GM18502 (cell line): ENCODE measurements around the gene LDLRAD4.

Source experiments
- ATAC-seq: cut with Tn5 transposase; IDR thresholded peaks from one replicate; pipeline ENCODE4 v1.9.1; 2021; ENCODE audit warnings: mild to moderate bottlenecking; ENCODE audit not compliant: unreplicated experiment, poor library complexity

LDLRAD4 gene

GRCh38 chr18:13199169-13199568 is 19.4 kb upstream of the LDLRAD4 start:
- ATAC-seq, result no peak

GRCh38 chr18:13201292-13201691 is 17.3 kb upstream of the LDLRAD4 start:
- no peak for ATAC-seq

- no peak for ATAC-seq
Observed at GRCh38 chr18:13202571-13202970, 16.0 kb upstream of the LDLRAD4 start.

DNA sequence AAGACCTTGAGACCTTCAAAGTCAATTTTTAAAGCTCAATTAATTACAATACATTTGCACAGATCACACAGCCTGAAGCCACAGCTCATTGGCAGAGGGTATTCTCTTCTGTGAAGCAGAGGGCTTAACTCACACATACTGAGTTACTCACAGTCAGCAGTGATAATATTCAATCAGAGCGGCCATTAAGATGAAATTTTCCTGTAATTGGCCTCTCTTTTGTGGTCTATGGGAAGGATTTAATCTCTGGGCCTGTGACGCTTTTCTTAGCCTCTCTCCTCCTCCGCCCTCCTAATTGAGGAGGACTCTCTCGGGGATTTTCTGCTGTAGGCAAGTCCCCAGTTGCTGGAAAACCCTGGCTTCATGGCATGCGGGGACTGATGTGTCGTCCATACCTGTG is 12.3 kb upstream of the LDLRAD4 start:
- ATAC-seq, result no peak

DNA sequence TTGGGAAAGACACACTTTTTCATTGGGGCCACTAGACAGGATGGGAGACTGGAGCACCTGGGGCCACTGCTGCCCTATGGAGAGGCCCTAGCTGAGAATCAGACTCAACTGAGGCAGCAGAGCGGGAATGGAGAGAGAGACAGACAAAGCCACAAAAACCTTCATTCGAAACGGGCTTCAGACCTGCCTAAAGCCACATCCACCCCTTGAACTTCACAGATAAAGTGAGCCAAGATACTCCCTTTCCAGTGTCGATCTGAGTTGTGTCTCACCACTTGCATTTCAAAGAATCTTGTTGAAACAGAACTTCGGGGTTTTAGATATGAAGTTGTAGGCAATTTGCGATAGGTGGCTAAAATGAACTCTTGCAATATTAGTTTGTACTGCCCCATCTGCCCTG is 11.3 kb upstream of the LDLRAD4 start:
- ATAC-seq, result no peak

DNA sequence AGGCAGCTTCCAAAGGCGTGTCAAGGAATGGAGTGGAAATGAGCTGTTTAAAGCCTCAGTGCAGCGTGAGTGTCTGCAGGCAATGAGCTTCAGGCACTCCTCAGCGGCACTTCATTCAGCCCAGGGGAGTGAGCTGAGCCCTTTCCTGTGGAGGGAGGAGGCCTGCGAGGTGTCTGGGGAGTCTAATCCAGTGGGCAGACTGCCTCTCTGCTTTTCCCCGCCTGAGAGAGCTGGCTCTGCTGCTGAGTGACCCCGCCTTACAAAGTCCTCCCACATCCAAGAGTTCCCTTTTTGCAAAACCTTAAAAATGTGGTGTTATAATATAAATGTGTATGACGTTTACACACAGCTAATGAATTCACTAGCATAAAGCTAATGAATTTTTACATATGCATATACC is 7.0 kb upstream of the LDLRAD4 start:
- ATAC-seq, result no peak

- no peak for ATAC-seq
Observed at GRCh38 chr18:13213036-13213795, 5.3 kb upstream of the LDLRAD4 start.

DNA sequence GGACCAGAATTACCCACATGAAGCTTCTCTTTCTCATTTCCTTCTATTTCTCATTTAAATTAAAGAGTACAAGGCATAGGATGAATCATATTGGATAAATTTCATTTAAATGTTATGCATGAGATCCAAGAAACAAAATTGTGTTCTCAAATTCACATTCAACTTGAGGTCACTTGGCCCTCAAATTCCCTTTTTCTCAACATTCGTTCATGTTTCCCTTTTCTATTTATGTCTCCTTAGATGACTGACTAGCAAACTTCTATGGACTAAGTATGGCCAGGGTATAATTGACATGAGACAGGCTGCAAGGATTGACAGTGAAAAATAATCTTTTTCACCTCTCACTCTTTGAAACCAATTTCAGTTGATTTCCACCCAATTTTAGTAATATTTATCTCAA is 4.0 kb upstream of the LDLRAD4 start:
- ATAC-seq, result no peak

GRCh38 chr18:13216092-13216582 is 2.4 kb upstream of the LDLRAD4 start:
- peak; percentile 54 for ATAC-seq

GRCh38 chr18:13216711-13217465 is 1.7 kb upstream of the LDLRAD4 start:
- peak; percentile 65 for ATAC-seq

DNA sequence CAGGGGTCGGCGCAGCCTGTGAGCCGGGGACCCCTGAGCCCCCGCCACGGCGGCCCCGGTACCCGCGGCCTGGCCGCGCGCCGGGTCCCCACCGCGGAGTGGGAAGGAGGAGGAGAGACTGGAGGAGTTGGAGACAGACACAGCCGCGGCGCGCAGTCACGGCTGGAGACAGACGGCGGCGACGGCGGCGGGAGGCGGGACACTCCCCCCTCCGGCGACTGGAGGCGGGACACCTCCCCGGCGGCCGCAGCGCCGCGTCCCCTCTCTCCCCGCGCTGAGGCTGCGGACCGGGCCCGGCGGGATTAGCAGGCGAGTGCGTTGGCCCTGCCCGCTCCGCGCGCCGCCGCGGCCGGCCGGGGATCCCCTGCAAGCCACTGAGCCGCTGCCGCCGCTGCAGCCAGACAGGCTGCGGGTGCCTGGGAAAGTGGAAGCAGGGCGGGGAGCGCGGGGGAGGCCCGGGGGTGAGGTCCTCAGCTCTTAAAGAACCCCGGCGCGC is 1.0 kb upstream of the LDLRAD4 start:
- ATAC-seq, result peak; percentile 48

DNA sequence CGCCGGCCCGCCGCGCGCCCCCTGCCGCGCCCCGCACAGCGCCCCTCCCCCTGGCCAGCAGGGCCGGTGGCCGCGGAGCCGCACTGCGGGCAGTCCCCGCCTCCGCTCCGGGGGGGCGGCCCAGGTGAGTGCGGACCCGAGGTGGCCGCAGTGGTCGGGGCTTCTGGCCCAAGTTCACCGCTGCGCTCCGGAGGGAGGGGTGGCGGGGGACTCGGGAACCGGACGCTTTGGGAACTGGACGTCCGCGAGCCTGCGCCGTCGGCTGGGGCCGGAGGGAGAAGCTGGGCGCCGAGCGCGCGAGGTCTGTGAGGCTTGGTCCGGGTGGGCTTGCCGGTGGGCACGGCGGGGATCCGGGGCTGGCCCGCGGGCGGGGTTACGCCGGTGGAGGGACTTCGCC is 591 bp upstream of the LDLRAD4 start:
- no peak for ATAC-seq

DNA sequence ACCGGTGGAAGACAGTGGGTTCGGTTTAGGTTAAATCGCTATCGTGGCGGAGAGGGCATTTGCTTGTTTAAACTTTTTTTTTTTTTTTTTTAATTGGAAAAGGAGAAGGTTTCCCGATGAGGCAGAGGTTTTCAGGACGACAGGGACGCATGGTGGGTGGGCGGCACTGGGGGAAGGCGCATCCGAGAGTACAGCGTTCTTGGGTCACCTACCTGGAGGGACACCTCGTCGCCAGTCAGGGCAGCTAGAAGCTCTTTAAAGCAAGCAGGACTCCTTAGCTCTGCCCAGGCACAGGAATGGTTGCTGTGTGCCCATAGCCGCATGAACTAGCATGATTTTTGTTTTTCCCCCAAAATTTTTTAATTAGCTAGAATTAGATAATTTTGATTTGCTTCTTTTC is 437 bp downstream of the LDLRAD4 start:
- no peak for ATAC-seq

DNA sequence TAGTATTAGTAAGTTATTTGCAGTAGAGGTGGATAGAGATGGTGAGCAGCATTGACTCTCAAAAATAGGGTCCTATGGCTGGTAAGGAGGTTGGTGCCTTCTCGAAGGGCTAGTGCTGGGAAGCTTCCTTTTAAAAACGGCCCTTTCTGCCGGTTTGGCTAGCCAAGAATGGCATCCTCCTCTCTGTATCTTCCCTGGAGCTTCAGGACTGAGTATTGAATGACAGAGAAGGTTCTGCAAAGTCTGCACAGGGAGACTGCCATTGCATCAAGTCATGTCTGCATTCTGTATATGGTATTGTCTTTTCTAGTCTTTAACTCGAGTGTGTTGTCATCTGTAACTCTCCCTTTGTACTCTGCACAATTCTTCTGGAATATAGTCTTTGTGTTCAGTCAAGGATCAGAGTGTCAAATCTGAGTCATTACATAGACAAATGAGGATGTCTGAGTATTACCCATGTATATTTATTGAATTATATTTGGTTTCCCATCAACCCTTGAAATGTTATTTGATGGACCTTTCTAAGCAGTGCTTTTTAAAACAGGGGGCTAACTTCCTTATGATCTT is 1.1 kb downstream of the LDLRAD4 start:
- no peak for ATAC-seq

GRCh38 chr18:13220361-13220991 is 1.9 kb downstream of the LDLRAD4 start:
- no peak for ATAC-seq

DNA sequence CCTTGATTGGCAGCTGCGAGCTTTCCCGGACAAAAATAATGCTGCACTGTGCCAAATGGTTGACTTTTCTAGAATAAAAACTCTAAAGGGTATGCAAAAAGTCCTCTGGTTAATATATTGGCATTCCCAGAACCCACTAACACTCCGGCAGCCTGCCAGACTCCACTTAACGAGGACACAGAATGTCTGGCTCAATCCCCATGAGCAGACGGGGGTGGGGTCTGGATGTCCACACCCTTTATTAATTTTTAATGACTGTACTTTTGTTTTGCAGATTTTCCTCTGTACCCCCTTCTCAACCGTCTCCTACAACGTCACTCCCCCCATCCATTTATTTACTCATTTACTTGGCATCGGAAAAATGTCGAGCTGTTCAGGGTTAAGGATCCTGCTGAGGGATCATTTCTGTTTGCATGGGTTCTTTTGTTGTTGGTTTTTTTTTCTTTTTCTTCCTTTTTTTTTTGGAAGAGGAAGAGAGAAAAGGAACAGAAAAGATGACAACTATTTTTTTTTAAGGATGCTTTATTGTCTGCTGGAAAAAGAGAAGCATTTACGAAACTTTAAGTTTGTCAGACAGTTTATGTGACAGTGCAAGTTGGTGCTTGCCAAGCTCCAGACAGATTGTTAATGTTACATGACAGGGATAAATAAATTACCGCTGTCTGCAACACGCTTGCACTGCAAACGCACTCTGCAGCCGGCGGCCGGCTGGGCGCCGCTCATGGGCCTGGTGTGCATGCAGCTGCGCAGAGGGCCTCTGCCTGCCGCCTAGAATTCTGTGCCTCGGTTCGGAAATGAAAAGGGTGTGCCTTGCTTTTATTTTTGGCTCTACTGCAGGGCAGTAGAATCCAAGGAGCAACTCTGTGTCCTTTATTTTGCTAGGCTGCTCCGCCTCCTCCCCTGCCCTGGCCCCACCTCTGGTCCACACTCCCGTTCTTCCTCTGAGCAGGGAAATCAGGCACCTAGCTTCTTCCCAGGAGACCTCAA is 3.6 kb downstream of the LDLRAD4 start:
- ATAC-seq, result no peak

DNA sequence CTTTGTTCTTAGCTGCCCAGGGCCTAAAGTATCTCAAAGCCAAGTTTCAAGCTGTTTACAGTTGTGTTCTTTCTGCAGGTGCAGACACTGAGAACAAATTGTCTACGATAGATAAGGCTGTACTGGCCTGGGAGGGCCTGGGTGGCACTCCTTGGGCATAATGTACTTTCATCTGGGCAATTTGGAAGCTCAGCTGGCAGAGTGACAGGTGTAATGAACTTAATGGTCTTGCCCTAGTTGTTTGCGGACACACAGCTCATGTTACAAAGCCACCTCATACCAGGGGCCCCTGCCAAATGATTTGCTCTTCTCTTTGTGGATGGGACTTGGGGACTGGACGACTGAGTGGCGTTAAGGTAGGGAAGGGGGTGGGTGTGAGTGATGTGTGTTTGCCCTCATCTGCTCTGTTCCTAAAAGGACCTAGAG is 4.3 kb downstream of the LDLRAD4 start:
- ATAC-seq, result no peak

GRCh38 chr18:13223311-13224143 is 5.0 kb downstream of the LDLRAD4 start:
- ATAC-seq, result no peak

- no peak for ATAC-seq
Observed at GRCh38 chr18:13225261-13225660, 6.7 kb downstream of the LDLRAD4 start.
